GM18909 (cell line): ENCODE data around the gene RPL31.

Source experiments
- ATAC-seq: cut with Tn5 transposase; IDR thresholded peaks from one replicate; pipeline ENCODE4 v1.9.1; 2021; ENCODE audit warnings: mild to moderate bottlenecking; ENCODE audit not compliant: unreplicated experiment, poor library complexity

The RPL31 gene

DNA sequence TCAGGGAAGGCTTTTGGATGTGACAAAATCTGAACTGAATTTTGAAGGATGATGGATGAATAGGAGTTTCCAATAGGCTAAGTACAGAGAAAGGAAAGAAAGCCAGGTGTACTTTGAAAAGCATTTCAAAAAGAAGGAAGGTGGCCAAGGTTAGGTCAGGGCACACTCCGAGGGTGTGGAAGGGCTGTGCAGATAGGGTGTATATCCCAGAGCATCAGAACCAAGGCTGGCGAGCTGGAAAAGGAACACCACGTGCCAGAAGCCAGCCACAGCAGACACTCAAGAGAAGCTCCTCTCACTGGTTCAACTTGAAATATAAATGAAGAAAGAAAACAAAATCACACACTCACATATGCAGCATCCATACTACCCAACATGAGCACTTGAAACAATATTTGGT is 51.0 kb downstream of the RPL31 start:
- no peak for ATAC-seq
